GF-D8 (cell line): ENCODE results near the gene RP9.
A peak's percentile ranks its signal among the peaks of the same experiment; 100 is the strongest.

Experiments used
- DNase-seq: peaks from one replicate; lab custom pipeline; 2025; lab: John Stamatoyannopoulos, UW

RP9 gene

GRCh38 chr7:33109005-33109757 lies at the start of gene RP9:
RP9 (minus strand) TSS chr7:33109404; CDS start chr7:33109372, 32 bp downstream.
- peak; percentile 43 for DNase-seq

GRCh38 chr7:33157781-33158180 lies 48.6 kb upstream of the RP9 start:
- DNase-seq, result no peak

- no peak for DNase-seq
Observed at GRCh38 chr7:33157311-33157710, 48.1 kb upstream of the RP9 start.

GRCh38 chr7:33156441-33156840 lies 47.2 kb upstream of the RP9 start:
- DNase-seq, result no peak

- no peak for DNase-seq
Observed at GRCh38 chr7:33155811-33156210, 46.6 kb upstream of the RP9 start.

GRCh38 chr7:33152087-33152486 lies 42.9 kb upstream of the RP9 start:
- no peak for DNase-seq

GRCh38 chr7:33145156-33145555 lies 36.0 kb upstream of the RP9 start:
- DNase-seq, result no peak

- DNase-seq, result no peak
Observed at GRCh38 chr7:33143996-33144718, 35.0 kb upstream of the RP9 start.

- no peak for DNase-seq
Observed at GRCh38 chr7:33142585-33142984, 33.4 kb upstream of the RP9 start.

GRCh38 chr7:33137103-33137502 lies 27.9 kb upstream of the RP9 start:
- no peak for DNase-seq

GRCh38 chr7:33130184-33130583 lies 21.0 kb upstream of the RP9 start:
- no peak for DNase-seq

- no peak for DNase-seq
Observed at GRCh38 chr7:33129806-33130153, 20.6 kb upstream of the RP9 start.

- peak; percentile 91 for DNase-seq
Observed at GRCh38 chr7:33128990-33129805, 20.0 kb upstream of the RP9 start, which contains the start of gene BBS9. BBS9 (plus strand) TSS chr7:33129564; CDS start chr7:33146253, 16,689 bp downstream.

- no peak for DNase-seq
Observed at GRCh38 chr7:33128631-33128989, 19.4 kb upstream of the RP9 start.

- no peak for DNase-seq
Observed at GRCh38 chr7:33127085-33127484, 17.9 kb upstream of the RP9 start.

GRCh38 chr7:33118383-33118782 lies 9.2 kb upstream of the RP9 start:
- no peak for DNase-seq

GRCh38 chr7:33114976-33115375 lies 5.8 kb upstream of the RP9 start:
- no peak for DNase-seq

- DNase-seq, result no peak
Observed at GRCh38 chr7:33111614-33112013, 2.4 kb upstream of the RP9 start.

GRCh38 chr7:33109758-33110238 lies 594 bp upstream of the RP9 start:
- no peak for DNase-seq

- no peak for DNase-seq
Observed at GRCh38 chr7:33108554-33109004, 625 bp downstream of the RP9 start.

GRCh38 chr7:33107136-33108066 lies 1.8 kb downstream of the RP9 start:
- peak; percentile 46 for DNase-seq
